ENCODE results near the gene CCDC157.

CCDC157 gene

DNA sequence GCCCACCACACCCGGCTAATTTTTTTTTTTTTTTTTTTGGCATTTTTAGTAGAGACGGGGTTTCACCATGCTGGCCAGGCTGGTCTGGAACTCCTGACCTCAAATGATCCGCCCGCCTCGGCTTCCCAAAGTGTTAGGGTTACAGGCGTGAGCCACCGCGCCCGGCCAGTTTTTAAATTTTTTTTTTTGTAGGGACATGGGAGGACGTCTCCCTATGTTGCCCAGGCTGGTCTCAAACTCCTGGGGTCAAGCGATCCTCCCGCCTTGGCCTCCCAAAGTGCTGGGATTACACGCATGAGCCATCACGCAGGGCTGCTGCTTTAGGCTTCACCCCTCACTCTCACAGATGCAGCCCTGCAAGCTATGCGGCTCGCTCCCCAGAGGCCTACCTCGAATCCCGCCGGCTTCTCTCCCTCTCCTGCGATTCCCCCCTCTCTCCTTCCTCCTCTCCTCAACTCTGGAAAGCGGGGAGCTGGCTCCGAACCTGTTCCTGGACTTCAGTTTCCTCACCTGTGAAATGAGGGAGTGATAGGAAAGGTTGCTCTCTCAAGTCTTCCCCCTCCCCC, 926 bp downstream of the CCDC157 start:
- no peak for DNase-seq

DNA sequence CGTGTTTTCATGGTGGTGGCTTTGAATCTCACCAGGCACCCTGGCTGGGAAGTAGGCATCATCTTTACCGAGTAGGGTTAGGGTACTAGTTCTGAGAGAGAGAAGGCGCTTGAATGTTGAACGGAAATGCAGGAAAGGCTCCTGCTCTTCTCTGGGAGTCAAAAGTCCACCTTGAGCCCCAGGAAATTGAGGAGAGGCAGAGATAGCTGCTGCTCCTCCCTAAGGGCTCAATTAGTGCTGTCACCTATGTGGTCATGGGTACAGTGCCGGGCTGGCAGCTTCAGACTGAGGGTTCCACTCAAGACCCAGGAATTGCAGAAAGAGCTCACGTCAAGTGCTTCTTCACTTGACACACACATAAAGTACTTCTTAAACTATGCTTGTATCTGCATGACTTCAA, 1.7 kb downstream of the CCDC157 start:
- DNase-seq: no peak

DNA sequence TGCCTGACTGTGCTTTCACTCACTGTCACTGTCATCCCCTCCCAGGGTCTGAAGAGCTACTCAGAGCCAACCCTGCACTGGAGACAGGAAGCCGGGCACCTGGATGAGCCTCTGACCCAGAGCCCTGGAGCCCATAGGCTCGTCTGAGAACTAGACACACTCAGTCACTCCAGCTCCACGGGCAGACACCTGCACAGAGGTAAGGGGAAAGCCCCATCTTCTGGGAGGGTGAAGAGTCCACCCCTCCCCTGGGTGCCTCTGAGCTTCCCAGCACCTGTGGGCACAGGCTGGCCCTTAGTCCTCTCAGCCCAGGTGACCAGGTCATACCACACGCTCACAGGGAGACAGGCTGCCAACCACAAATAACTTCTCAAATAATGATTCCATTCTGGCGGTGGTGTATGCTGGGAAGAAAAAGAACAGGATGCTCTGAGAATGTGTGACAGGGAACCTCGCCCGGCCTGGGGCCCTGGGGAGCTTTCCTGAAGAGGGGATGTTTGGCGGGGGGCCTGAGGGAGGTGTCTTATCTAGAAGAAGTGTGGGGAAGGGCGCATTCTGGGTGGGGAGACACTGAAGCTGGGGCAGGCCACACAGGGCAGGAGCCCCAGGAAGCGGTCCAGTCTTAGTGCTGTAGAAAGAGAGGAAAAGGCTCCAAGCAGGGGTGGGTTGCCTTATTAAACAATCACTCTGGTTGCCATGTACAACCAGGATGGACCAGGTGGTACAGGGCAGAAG, 5.3 kb downstream of the CCDC157 start:
- no peak for DNase-seq

DNA sequence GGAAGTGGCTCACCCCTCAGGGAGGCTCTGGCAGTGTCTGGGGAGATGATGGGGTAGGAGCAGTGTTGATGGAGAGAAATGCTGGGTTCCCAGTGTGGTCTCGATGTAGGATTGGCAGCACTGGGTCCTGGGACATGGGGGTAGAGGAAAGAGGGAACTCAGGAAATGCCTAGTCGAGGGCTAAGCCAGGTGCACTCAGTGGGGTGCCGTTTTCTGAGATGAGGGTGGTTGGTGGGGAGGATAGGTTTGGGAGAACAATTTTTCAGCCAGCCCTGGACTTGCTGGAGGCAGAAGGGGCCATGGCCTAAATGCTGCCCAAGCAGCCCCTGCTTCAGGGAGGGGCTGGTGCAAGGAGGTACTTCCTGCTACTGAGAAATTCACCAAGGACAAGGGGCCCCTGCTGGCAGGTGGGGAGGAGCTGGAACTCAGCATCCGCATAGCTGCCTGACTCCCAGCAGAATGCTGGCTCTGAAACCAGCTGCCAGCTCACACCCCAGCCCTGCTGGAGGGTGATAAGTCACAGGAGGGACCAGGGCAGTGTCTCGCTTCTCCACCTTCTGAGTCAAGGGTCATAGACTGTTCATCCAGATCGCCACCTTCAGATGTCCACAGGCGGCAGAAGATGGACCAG, 6.0 kb downstream of the CCDC157 start:
- no peak for DNase-seq

DNA sequence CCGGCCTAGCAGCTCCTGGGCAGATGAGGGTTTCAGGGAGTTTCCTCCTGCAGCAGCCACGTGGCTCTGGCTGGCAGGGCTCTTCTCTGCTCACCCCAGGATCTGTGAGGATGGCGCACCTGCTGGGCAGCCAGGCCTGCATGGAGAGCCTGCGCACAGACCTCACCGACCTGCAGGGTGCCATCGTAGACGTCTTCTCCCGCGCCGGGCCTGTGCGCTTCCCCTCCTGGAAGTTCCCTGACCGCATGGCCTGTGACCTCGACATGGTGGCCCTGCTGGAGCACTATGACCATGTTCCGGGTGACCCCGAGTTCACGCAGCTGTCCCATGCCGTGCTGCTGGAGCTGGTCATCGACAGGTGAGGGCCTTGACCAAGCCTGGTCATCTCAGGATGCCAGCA, 9.1 kb downstream of the CCDC157 start:
- no peak for DNase-seq

DNA sequence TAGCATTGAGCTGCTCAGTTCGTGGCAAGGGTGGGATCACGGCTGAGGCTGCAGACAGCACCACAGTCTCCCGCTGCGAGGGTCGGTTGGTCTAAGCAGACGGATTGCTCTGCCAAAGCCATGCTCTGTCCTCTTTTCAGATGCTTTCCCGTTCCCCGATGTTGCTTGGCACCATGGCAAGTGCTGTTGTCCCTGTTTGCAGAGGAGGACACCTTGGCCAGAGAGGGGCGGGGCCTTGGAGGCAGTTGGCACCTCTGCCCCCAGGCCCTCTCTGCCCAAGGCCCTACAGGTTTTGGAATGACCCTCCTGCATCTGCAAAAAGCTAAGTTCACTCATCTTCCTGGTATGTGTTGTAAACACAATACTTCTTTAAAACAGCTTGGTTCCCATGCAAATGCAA, 11.6 kb downstream of the CCDC157 start:
- DNase-seq: no peak

DNA sequence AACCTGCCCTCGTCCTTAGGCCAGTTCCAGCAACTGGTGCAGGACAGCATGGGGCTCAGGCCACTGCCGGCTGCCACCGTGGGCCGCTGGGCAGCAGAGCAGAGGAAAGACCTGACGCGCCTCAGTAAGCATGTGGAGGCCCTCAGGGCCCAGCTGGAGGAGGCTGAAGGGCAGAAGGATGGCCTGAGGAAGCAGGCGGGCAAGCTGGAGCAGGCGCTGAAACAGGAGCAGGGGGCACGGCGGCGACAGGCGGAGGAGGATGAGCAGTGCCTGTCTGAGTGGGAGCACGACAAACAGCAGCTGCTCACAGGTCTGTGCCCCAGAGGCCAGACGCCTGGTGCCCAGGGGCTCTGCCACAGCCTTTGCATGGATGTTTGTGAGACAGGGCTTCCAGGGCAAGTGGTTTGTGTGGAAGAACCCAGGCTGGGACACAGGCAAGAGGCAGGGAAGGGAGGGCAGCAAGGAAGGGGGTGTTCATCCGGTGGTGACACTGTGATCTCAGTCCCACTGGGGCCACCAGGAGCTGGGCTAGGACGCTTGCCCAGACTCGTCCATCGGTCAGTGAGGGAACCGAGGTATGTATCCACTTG, 13.9 kb downstream of the CCDC157 start:
- no peak for DNase-seq

DNA sequence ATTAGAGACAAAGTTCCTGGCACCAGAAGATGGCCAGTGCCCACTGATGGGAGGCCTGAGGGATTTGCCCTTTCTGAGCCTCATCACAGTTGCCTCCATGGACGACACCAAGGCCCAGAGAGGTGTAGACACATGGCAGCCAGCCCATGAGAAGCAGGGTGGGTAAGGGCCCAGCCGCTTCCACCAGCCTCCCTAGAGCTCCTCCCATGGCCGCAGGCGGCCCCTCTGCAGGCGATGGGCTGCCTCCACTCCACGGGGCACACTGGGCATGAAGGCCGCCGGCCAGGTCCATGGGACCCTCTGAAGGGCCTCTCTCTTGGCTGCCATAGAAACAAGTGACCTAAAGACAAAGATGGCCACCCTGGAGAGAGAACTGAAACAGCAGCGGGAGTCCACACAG, 14.5 kb downstream of the CCDC157 start:
- DNase-seq: no peak

DNA sequence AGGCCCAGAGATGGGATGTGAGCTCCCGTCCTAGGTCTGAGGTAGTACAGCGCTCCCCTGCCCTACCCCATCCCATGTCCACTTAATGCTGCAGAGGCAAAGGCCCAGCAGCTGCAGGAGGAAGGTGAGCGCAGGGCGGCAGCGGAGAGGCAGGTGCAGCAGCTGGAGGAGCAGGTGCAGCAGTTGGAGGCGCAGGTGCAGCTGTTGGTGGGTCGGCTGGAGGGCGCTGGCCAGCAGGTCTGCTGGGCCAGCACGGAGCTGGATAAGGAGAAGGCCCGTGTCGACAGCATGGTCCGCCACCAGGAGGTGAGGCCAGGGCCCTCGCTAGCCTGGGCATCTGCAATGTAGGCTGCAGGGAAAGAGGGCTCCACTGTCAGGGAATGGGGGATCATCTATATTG, 15.2 kb downstream of the CCDC157 start:
- DNase-seq: no peak

DNA sequence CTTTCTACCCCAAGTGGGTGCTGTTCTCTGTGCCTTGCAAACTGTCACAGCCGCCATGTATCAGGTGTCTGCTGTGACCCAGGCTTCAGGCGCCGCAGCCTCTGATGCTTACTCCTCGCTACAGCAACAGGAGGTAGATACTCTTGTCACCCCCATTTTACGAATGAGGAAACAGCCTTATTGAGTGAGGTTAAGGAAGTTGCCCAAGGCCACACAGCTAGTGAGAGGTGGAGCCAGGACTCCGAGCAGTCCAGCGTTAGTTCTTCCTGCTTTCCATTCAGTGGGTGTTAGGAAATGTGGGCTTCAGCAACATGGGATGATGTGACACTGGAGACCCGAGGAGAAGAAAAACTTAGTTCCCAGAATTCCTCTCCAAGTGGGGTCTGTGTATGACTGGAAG, 16.1 kb downstream of the CCDC157 start:
- DNase-seq: no peak

DNA sequence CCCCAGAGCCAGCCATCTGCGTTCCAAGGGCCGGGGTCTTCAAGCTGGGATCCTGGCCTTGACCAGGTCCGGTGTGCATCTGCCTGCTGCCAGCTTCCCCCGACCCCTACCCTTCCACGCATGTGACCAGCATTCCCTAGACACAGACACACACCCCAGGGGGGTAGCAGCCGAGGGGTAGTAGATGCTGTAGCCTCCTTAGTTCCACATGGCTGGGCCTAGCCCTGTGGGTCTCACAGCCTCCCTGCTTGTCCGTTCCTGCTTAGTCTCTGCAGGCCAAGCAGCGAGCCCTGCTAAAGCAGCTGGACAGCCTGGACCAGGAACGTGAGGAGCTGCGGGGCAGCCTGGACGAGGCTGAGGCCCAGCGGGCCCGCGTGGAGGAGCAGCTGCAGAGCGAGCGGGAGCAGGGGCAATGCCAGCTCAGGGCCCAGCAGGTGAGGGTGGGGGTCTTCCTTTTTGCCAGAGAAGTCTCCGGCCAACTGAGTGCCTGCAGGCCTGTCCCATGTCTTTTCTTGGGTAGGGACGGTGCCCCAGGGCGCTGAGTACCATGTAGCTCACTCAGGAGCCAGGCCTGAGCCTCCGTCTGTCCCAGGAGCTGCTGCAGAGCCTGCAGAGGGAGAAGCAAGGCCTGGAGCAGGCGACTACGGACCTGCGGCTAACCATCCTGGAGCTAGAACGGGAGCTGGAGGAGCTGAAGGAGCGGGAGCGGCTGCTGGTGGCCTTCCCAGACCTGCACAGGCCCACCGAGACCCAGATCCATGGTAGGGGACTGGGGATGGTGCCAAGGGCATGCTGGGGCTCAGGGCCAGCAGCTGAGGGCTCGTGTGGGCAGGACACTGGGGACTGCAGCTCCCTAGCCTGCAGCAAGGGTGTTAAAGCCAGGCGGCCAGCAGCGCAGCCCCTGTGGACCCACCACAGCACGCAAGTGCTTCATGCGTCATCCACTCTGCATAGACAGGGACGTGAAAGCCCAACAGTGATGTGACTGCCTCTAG, 16.8 kb downstream of the CCDC157 start:
- no peak for DNase-seq

DNA sequence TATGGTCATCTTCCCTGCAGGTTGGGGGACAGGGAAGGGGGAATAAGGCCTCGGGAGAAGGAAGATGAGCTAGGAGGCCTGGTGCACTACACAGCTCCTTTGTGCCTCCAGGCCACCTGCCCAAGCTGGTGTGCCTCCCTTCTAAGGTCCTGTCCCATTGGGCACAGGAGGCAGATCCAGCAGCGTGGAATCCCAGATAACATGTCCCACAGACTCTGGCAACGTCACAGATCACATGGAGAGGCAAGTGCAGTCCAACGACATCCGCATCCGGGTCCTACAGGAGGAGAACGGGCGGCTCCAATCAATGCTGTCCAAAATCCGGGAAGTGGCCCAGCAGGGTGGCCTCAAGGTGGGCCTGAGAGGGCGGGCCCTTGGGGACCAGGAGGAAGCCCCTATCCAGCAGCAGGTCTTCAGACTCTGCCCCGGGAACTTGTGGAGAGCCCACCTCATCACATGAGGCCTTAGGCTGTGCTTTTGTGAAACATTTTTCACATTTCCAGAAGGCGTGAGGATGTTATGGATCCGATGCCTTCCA, 18.6 kb downstream of the CCDC157 start:
- no peak for DNase-seq

DNA sequence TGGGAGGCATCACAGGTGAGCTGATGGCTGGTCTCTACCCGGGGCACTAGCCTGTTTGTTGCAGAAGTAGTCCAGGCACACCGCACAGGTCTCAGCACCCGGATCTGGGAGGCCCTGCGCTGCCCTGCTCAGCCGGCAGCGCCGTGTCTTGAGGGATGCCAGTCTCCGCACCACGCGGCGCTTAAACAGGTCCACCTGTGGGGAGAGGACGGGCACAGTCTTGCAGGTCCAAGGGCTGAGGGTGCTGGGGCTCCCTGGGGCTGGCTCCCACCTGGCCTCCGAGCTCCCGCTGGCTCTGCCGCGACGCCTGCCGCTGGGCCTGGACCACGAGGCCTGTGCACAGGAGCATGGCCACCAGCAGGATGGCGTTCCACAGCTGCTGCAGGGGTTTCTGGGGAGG, 23.2 kb downstream of the CCDC157 start:
- no peak for DNase-seq

DNA sequence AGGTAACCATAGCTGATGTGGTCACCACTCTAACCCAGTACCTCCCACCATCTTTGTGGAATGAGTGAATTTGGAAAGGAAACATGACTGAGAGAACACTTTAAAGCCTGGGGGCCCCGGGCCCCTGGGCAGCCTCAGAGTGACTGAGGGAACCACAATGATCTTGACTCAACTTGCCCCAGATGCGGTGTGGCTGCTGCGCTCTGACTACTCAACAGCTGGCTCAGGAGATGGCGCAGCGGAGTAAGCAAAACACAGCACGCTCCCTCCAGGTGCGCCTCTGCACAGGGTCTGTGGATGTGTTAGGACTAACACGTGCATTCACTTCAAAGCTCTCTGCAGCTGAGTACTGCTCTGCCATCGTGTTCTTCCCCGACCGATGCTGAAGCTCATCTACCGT, 24.5 kb downstream of the CCDC157 start:
- DNase-seq: no peak

DNA sequence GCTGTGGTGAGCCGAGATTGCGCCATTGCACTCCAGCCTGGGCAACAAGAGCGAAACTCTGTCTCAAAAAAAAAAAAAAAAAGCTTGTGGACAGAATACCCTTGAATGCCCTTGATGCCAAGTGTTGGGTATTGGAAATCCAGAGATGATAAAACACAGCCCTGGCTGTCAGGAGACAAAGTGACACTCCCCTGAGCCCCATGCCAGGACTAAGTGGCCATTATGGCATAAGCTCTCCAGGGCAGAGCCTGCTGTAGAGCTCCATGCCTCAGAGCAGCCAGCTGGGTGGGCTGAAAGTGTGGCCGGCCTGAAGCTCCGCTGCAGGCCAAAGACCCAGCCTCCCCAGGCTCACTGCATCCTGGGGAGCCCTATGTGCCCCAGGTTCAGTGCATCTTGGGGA, 25.5 kb downstream of the CCDC157 start:
- no peak for DNase-seq

DNA sequence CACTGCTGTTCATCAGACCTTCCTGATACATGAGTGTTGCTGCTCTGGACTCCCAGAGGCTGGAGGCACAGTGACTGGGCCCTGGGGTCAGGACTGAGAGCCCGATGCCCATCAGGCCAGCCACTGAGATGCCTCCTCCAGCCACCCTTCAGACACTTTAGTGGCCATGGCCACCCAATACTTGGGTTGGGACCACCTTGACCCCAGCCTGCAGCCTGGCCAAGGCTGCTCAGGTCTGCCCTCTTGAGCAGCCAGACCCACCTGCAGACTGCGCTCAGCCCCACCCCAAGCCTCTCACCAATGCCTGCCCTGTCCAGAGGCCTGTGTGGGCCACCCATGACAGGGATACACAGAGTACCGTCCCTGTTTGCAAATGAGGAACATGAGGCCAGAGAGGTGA, 26.3 kb downstream of the CCDC157 start:
- DNase-seq: no peak

DNA sequence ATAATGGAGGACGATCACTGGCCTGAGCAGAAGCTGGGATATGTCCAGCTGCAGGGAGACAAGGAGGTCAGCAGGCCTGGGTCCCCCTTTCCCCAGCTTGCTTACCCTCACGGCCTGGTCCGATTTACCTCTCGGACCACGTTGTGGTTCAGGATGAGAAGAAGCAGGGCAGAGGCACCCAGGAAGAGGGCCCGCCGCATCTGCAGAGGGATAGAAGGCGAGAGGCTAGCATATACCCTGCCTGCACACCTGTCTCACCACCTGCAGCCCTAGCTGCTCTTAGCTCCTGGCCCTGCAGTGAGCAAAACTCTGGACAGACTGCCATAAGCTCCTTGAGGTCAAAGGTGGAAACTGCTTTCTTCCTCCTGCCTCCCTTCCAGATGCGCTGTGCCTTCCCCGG, 29.1 kb downstream of the CCDC157 start:
- no peak for DNase-seq

DNA sequence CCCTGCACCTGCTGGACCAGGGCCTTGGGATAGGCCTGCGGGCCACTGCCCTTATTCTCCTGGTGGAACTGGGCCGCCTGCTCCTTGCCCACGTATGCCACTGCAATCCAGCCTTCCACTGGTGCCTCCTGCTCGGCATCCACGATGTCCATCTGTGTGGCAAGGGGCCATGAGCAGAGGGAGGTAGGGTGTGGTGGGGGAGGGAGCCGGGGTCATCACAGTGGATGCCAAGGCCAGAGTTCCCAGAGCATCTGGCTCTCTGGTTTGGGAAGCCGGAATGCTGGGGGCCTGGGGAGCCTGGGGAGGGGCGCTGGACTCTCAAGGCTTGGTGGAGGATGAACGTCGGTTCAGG, 29.8 kb downstream of the CCDC157 start:
- no peak for DNase-seq

DNA sequence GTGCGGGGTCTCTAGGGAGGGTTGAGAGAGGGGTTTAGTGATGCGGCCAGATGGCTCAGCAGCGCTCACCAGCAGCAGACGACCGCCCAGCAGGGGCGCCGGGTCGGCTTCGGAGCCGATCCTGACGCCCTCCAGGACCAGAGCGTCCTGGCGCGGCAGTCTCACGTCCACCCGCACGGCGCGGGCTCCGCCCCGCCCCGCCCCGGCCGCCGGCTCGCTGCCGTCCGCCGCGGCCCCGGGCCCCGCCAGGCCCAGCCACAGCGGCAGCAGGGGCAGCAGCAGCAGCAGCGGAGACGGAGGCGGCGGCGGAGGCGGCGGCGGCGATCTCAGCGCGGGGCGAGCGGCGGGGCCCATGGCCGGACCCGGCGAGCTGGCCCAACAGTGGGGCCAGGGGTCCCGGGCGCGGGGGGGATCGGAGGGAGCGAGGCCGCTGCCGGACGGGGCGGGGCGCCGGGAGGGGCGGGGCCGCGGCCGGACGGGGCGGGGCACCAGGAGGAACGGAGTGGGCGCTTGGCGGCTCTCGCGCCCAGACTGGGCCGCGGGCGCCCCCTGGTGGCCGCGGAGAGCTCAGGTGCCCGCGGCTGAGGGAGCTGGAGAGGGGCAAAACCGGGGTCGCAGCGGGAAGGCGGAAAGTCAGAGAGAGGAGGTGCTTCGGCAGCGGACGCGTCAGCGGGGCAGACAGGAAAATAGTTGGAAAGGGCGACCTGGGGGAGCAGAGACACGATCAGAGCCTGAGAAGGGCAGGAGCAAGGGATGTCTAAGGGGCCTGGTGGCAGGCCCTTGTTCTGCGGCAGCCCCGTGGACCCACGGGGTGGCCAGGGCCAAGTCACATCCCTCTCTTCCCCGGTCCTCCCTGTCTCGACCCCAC, 30.4 kb downstream of the CCDC157 start, which contains the start of gene RNF215:
RNF215 (minus strand) TSS at position 452 of the 868 bp plus-strand sequence; CDS start at position 354, 98 bp downstream.
- DNase-seq: peak; percentile 81

DNA sequence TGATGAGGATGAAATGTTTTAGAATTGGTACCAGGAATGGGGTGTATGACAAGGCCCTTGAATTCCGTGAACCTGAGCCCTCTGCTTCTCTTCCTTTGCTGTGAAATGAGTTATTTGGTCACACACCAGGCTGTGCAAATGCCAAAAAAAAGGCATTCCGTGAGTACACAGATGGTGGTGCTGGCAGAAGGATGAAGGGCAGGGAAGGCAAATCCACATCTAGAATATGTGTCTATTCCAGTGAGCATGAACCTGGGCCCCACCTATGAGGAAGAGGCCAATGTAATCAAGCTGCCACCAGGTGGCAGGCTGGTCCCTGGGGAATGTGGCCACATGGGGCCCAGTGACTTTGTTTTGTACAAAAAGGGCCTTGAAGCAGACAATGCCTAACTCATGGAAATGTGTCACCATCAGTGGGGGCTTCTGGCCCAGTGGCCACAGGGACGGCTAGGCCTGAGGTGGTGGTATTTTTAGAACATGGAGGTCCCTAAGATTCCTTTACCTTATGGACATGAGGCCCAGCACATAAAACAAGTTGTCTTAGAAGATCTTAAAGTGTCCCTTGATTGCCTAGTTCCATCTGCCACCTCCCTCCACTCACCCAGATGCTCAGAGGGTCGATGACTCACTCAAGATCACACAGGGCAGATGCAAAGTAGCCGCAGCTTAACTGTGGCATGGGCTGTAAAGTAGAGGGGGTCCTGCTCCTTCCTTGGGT, 34.3 kb downstream of the CCDC157 start:
- peak; percentile 87 for DNase-seq

All from CD4-positive, alpha-beta T cell treated with Interleukin-6 for 4 hours (primary cell).